ENCODE measurements around the gene CCNQ.
"Not testable (repeated sequence)": the region's sequence is repeated elsewhere in the genome, so short reads cannot be mapped to it uniquely, and the experiment has no call there.

CCNQ gene

GRCh38 chrX:153621949-153622598 is 23.1 kb upstream of the CCNQ start:
- no peak for DNase-seq

GRCh38 chrX:153620576-153620975 is 21.6 kb upstream of the CCNQ start:
- DNase-seq = no peak

GRCh38 chrX:153614818-153615217 is 15.9 kb upstream of the CCNQ start:
- no peak for DNase-seq

- no peak for DNase-seq
These were observed 13.5 kb upstream of the CCNQ start for GRCh38 chrX:153612413-153612812.

GRCh38 chrX:153611298-153612095 is 12.6 kb upstream of the CCNQ start:
- DNase-seq = no peak

- no peak for DNase-seq
These were observed 11.9 kb upstream of the CCNQ start for GRCh38 chrX:153610836-153611213.

GRCh38 chrX:153609917-153610835 is 11.2 kb upstream of the CCNQ start:
- peak; percentile 82 for DNase-seq

- DNase-seq = no peak
These were observed 9.9 kb upstream of the CCNQ start for GRCh38 chrX:153608806-153609205.

GRCh38 chrX:153608376-153608775 is 9.4 kb upstream of the CCNQ start:
- DNase-seq = no peak

GRCh38 chrX:153606503-153606902 is 7.6 kb upstream of the CCNQ start:
- no peak for DNase-seq

- not testable (repeated sequence) for DNase-seq
These were observed 5.9 kb upstream of the CCNQ start for GRCh38 chrX:153604666-153605380.

- no peak for DNase-seq
These were observed 4.3 kb upstream of the CCNQ start for GRCh38 chrX:153603131-153603656.

- no peak for DNase-seq
These were observed 3.7 kb upstream of the CCNQ start for GRCh38 chrX:153602601-153603000.

- DNase-seq = no peak
These were observed 2.7 kb upstream of the CCNQ start for GRCh38 chrX:153601511-153602110.

GRCh38 chrX:153600921-153601320 is 2.0 kb upstream of the CCNQ start:
- DNase-seq = no peak

GRCh38 chrX:153600032-153600373 is 1.1 kb upstream of the CCNQ start:
- peak in 1 of 2 donors; percentile 10 for DNase-seq

GRCh38 chrX:153599192-153600031 is 473 bp upstream of the CCNQ start:
- peak; percentile 85 to 88 for DNase-seq

- no peak for DNase-seq
These were observed 1.8 kb downstream of the CCNQ start for GRCh38 chrX:153596981-153597750.

GRCh38 chrX:153595859-153596857 is 2.8 kb downstream of the CCNQ start:
- no peak for DNase-seq
